Measurements from ENCODE around the gene RABEPK. TPM values are rescaled to one million over a fixed set of nuclear protein-coding genes. Genes with fewer than 3 reads are reported as not detected.
A peak's percentile ranks its signal among the peaks of the same experiment; 100 is the strongest.

RABEPK gene
- total RNA-seq, 1 experiment from 2014 or later: 21.8 TPM

DNA sequence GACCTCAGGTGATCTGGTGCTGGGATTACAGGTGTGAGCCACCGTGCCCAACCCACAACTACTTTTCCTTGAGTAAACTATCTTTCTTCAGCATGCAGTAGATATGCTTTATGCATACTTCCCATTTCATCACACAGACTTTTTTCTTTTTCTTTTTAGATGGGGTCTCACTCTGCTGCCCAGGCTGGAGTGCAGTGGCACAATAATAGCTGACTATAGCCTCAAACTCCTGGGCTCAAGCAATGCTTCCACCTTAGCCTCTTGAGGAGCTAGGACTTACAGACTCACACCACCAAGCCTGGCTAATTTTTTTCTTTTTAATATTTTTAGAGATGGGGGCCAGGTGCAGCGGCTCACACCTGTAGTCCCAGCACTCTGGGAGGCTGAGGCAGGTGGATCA lies 33.6 kb upstream of the RABEPK start:
- no peaks in the 10 kb centered on the region for H3K79me2 ChIP-seq (ENCODE audit: insufficient read depth, low read length)
- H3K27me3 Mint-ChIP-seq (ENCODE audit: low read depth): no peaks in the 10 kb centered on the region

More for the DNA sequence above, 33.6 kb upstream of the RABEPK start:
- no peak overlapping the region for H3K23ac ChIP-seq (ENCODE audit: insufficient read length, low read depth, low read length)
- H3T11ph ChIP-seq (ENCODE audit: low read length): no peak overlapping the region
- H4K5ac ChIP-seq (ENCODE audit: insufficient read length, low read depth, low read length): no peak overlapping the region
- no peak overlapping the region for H2AFZ ChIP-seq (ENCODE audit: low read length)
- no peaks in the 10 kb centered on the region for H3K9me3 ChIP-seq (ENCODE audit: control insufficient read depth, low read depth, low read length)
- no peaks in the 10 kb centered on the region for H3K27me3 ChIP-seq (ENCODE audit: insufficient read depth, low read length)
- H2BK12ac ChIP-seq (ENCODE audit: insufficient read length, low read depth, low read length): no peak overlapping the region
- H3K56ac ChIP-seq (ENCODE audit: insufficient read length, low read depth, low read length): no peak overlapping the region
- H2AK5ac ChIP-seq (ENCODE audit: insufficient read length, low read length): no peak overlapping the region
- H2BK120ac ChIP-seq (ENCODE audit: low read depth, low read length, poor library complexity, severe bottlenecking): no peak overlapping the region
- no peak overlapping the region for H3K4me3 Mint-ChIP-seq
- TF ChIP-seq, protein P1, sequence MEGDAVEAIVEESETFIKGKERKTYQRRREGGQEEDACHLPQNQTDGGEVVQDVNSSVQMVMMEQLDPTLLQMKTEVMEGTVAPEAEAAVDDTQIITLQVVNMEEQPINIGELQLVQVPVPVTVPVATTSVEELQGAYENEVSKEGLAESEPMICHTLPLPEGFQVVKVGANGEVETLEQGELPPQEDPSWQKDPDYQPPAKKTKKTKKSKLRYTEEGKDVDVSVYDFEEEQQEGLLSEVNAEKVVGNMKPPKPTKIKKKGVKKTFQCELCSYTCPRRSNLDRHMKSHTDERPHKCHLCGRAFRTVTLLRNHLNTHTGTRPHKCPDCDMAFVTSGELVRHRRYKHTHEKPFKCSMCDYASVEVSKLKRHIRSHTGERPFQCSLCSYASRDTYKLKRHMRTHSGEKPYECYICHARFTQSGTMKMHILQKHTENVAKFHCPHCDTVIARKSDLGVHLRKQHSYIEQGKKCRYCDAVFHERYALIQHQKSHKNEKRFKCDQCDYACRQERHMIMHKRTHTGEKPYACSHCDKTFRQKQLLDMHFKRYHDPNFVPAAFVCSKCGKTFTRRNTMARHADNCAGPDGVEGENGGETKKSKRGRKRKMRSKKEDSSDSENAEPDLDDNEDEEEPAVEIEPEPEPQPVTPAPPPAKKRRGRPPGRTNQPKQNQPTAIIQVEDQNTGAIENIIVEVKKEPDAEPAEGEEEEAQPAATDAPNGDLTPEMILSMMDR (conservative IDR thresholded peaks at IDR 0.05): no peak
- H3K4ac ChIP-seq (ENCODE audit: low read depth, low read length): no peak overlapping the region
- H3K4me1 Mint-ChIP-seq: no peaks in the 10 kb centered on the region
- no peak for DNase-seq
- no peak overlapping the region for H2BK5ac ChIP-seq (ENCODE audit: insufficient read length, low read length)
- H4K8ac ChIP-seq (replicated peaks; ENCODE audit: insufficient read length, low read depth, low read length): no peak overlapping the region
- H4K20me1 ChIP-seq (ENCODE audit: control insufficient read depth, insufficient read depth, insufficient read length): no peaks in the 10 kb centered on the region
- H3K79me1 ChIP-seq (ENCODE audit: insufficient read depth, low read depth, low read length, poor library complexity, severe bottlenecking): peaks cover 4% of the 10 kb centered on the region
- H3K18ac ChIP-seq (ENCODE audit: insufficient read length, low read depth, low read length): no peak overlapping the region
- H3K9ac ChIP-seq (ENCODE audit: extremely low read depth, insufficient read length, low read length): no peak overlapping the region
- H2BK15ac ChIP-seq (ENCODE audit: low read depth, low read length): no peak overlapping the region
- H3K27ac Mint-ChIP-seq: peak overlapping the region in 2 of 3 experiments; percentile 16 to 52; a peak in 1 of 7 replicates
- no CpG with 5 or more reads among the region's 2 CpGs for WGBS (ENCODE audit: extremely low coverage, insufficient read length, low lambda C conversion rate)
- H3K14ac ChIP-seq (ENCODE audit: insufficient read depth, low read length): no peak overlapping the region
- no peaks in the 10 kb centered on the region for H3K23me2 ChIP-seq (ENCODE audit: insufficient read length, low read depth, low read length, poor library complexity, severe bottlenecking)
- no peak overlapping the region for H3K4me2 ChIP-seq (ENCODE audit: insufficient read depth, insufficient read length, low read length)
- H3K4me1 ChIP-seq (ENCODE audit: insufficient read depth, low read length): no peaks in the 10 kb centered on the region
- H2BK20ac ChIP-seq (ENCODE audit: low read depth, low read length, poor library complexity, severe bottlenecking): no peak overlapping the region
- H3K27ac ChIP-seq (ENCODE audit: insufficient read length, low read depth, low read length): no peak overlapping the region
- peaks cover 10 to 22% (median 20%) of the 10 kb centered on the region in 3 experiments; a peak in 6 of 7 replicates for H3K36me3 Mint-ChIP-seq (ENCODE audit: insufficient read depth in 1 of 3, low read depth in 3 of 3)
- H3K9me3 Mint-ChIP-seq: no peaks in the 10 kb centered on the region
- H4K91ac ChIP-seq (ENCODE audit: insufficient read length, low read depth, low read length): no peak overlapping the region

Data from H9 (cell line).